GM10248 (cell line): ENCODE measurements around the gene TCP1.
A peak's percentile ranks its signal among the peaks of the same experiment; 100 is the strongest.

ENCODE experiments used
- CTCF ChIA-PET: fragments of 300-600 bp; sonication (Branson Sonifier 250); formaldehyde crosslinking; extraction: SDS; loops from one replicate; lab custom pipeline; 2021; ENCODE audit warnings: antibody characterized with exemption; lab: Yijun Ruan, JAX
- POLR2A ChIA-PET: fragments of 350-650 bp; sonication (Branson Sonifier 250); formaldehyde crosslinking; extraction: SDS; loops from one replicate; lab custom pipeline; 2020; ENCODE audit warnings: antibody characterized with exemption; lab: Yijun Ruan, JAX
- DNase-seq: peaks from one replicate; pipeline ENCODE4 v3.0.0; 2012; ENCODE audit errors: extremely low spot score
- CTCF ChIP-seq: IDR thresholded peaks from 2 replicates; pipeline ENCODE4 v1.5.1; 2012; ENCODE audit warnings: mild to moderate bottlenecking, low read depth; ENCODE audit errors: extremely low read depth, missing control alignments, control extremely low read depth

The TCP1 gene

GRCh38 chr6:159789377-159790148, at the start of gene TCP1:
TCP1 (minus strand) TSS chr6:159789602; CDS start chr6:159789468, 134 bp downstream.
- DNase-seq: peak; percentile 95
- CTCF ChIA-PET: interaction anchor here (1.2 to 3.0 kb wide), 10 partner anchors 12 to 186 kb away, joined by 3 to 16 read pairs (median 4); partner anchors contain the start of gene PNLDC1
- TF ChIP-seq CTCF: no peak

GRCh38 chr6:159838020-159838744, 48.8 kb upstream of the TCP1 start:
- DNase-seq: no peak
- CTCF ChIA-PET: no interaction called here
- POLR2A ChIA-PET: no interaction called here
- no peak for TF ChIP-seq CTCF

More at GRCh38 chr6:159789377-159790148, at the start of gene TCP1:
- POLR2A ChIA-PET: interaction anchor here (0.8 to 1.7 kb wide), 15 partner anchors 9 to 191 kb away, joined by 3 to 14 read pairs (median 4); partner anchors contain the start of genes ACAT2, PNLDC1 and WTAP

- DNase-seq: no peak
- ChIA-PET POLR2A (no interaction called here), CTCF (interaction anchor here (1.4 kb wide), 1 partner anchor 26 kb away, joined by 3 read pairs; no protein-coding TSS in a partner anchor)
- no peak for TF ChIP-seq CTCF
These were observed 48.1 kb upstream of the TCP1 start for GRCh38 chr6:159837511-159837910.

GRCh38 chr6:159836718-159837490, 47.5 kb upstream of the TCP1 start:
- TF ChIP-seq CTCF: no peak
- ChIA-PET POLR2A (no interaction called here), CTCF (interaction anchor here (1.4 kb wide), 1 partner anchor 27 kb away, joined by 3 read pairs; no protein-coding TSS in a partner anchor)
- peak; percentile 24 for DNase-seq

GRCh38 chr6:159833997-159834603, 44.7 kb upstream of the TCP1 start:
- no peak for DNase-seq
- CTCF ChIA-PET: interaction anchor here (0.7 to 1.6 kb wide), 6 partner anchors 9 to 255 kb away, joined by 3 to 7 read pairs (median 3); no protein-coding TSS in a partner anchor
- TF ChIP-seq CTCF: no peak
- POLR2A ChIA-PET: no interaction called here
